Neural cell (in vitro differentiated cells): Measurements from ENCODE around the gene PRKG1. TPM values are rescaled to one million over a fixed set of nuclear protein-coding genes. Genes with fewer than 3 reads are reported as not detected.

Experiments
- H2AFZ ChIP-seq: fragments of 200-600, 300-800 bp; sonication (generic), shearing (Covaris generic); 2 replicates; pipeline ENCODE4 v1.6.0; 2014; ENCODE audit warnings: low read depth, mild to moderate bottlenecking, antibody characterized with exemption, low read length, moderate library complexity
- H3F3A ChIP-seq: fragments of 200-600 bp; shearing (Covaris generic); 2 replicates; pipeline ENCODE4 v1.6.1; 2016; ENCODE audit warnings: mild to moderate bottlenecking, moderate library complexity, mixed read lengths, antibody characterized with exemption, low read length; ENCODE audit not compliant: insufficient read depth, poor library complexity, severe bottlenecking
- H3K27ac ChIP-seq: fragments of 200-600, 300-800 bp; sonication (generic), shearing (Covaris generic); 2 replicates; pipeline ENCODE4 v1.5.1; 2014; ENCODE audit warnings: mild to moderate bottlenecking, low read length, moderate library complexity
- H3K27me3 ChIP-seq: fragments of 300-800, 200-600 bp; sonication (generic), shearing (Covaris generic); 2 replicates; pipeline ENCODE4 v1.6.0; 2014; ENCODE audit warnings: mild to moderate bottlenecking, low read depth, low read length, moderate library complexity; ENCODE audit not compliant: insufficient read depth
- H3K36me3 ChIP-seq: fragments of 300-800, 200-600 bp; sonication (generic), shearing (Covaris generic); 2 replicates; pipeline ENCODE4 v1.5.1; 2014; ENCODE audit warnings: mild to moderate bottlenecking, antibody characterized with exemption, low read length, moderate library complexity; ENCODE audit not compliant: insufficient read depth
- H3K4me2 ChIP-seq: fragments of 300-800, 200-600 bp; sonication (generic), shearing (Covaris generic); 2 replicates; pipeline ENCODE4 v1.6.0; 2014; ENCODE audit warnings: mild to moderate bottlenecking, low read length
- H3K4me3 ChIP-seq: fragments of 300-800, 200-600 bp; sonication (generic), shearing (Covaris generic); 2 replicates; pipeline ENCODE4 v1.5.1; 2014; ENCODE audit warnings: mild to moderate bottlenecking, low read length, moderate library complexity
- H3K79me2 ChIP-seq: fragments of 200-600 bp; shearing (Covaris generic); replicated peaks from 2 replicates; pipeline ENCODE4 v1.6.0; 2014; ENCODE audit warnings: mild to moderate bottlenecking, low read length, moderate library complexity; ENCODE audit not compliant: insufficient read depth
- H3K9ac ChIP-seq: fragments of 300-800, 200-600 bp; sonication (generic), shearing (Covaris generic); 2 replicates; pipeline ENCODE4 v1.6.1; 2016; ENCODE audit warnings: mild to moderate bottlenecking, low read length, mixed read lengths
- H3K9me2 ChIP-seq: fragments of 200-600 bp; shearing (Covaris generic); 2 replicates; pipeline ENCODE4 v1.6.1; 2016; ENCODE audit warnings: mild to moderate bottlenecking, low read length, mixed read lengths; ENCODE audit not compliant: insufficient read depth
- H3K9me3 ChIP-seq: fragments of 200-600, 300-800 bp; sonication (generic), shearing (Covaris generic); 2 replicates; pipeline ENCODE4 v1.6.1; 2016; ENCODE audit warnings: mild to moderate bottlenecking, mixed run types, low read length, moderate library complexity, mixed read lengths
- H4K20me1 ChIP-seq: fragments of 200-600 bp; shearing (Covaris generic); 2 replicates; pipeline ENCODE4 v1.6.1; 2016; ENCODE audit warnings: mild to moderate bottlenecking, mixed run types; ENCODE audit not compliant: insufficient read depth
- EP300 ChIP-seq: fragments of 450-650 bp; conservative IDR thresholded peaks from 2 replicates; pipeline ENCODE4 v1.6.1; 2014; ENCODE audit warnings: antibody characterized with exemption, mild to moderate bottlenecking, moderate library complexity; ENCODE audit not compliant: poor library complexity, severe bottlenecking
- EZH2 ChIP-seq: fragments of 200-600, 300-800 bp; shearing (Covaris generic), sonication (generic); IDR thresholded peaks from 2 replicates; pipeline ENCODE4 v1.6.1; 2014; ENCODE audit warnings: antibody characterized with exemption, low read length, borderline replicate concordance, mild to moderate bottlenecking; ENCODE audit not compliant: insufficient read depth, poor library complexity, severe bottlenecking
- MXI1 ChIP-seq: fragments of 450-650 bp; conservative IDR thresholded peaks from 2 replicates; pipeline ENCODE4 v1.6.1; 2014; ENCODE audit warnings: antibody characterized with exemption, mild to moderate bottlenecking; ENCODE audit not compliant: poor library complexity, severe bottlenecking
- POLR2AphosphoS5 ChIP-seq: IDR thresholded peaks from 2 replicates; pipeline ENCODE4 v1.6.1; 2012
- RAD21 ChIP-seq: fragments of 450-650 bp; conservative IDR thresholded peaks from 2 replicates; pipeline ENCODE4 v1.6.1; 2014; ENCODE audit warnings: antibody characterized with exemption, mild to moderate bottlenecking, moderate library complexity
- REST ChIP-seq: IDR thresholded peaks from 2 replicates; pipeline ENCODE4 v1.6.1; 2012; ENCODE audit warnings: borderline replicate concordance
- SMC3 ChIP-seq: fragments of 450-650 bp; conservative IDR thresholded peaks from 2 replicates; pipeline ENCODE4 v1.6.1; 2014; ENCODE audit warnings: antibody characterized with exemption, mild to moderate bottlenecking, moderate library complexity; ENCODE audit not compliant: poor library complexity
- TAF1 ChIP-seq: IDR thresholded peaks from 2 replicates; pipeline ENCODE4 v1.6.1; 2012; ENCODE audit warnings: low read depth
- polyA plus RNA-seq: library from polyadenylated mRNA; depleted of rRNA; stranded (reverse); fragments of >200 nt; gene quantifications from 2 replicates; pipeline ENCODE4 v1.2.3, GENCODE V29; 2014
- TF ChIP-seq, protein P1 (sequence below): fragments of 450-650 bp; IDR thresholded peaks from 2 replicates; pipeline ENCODE4 v1.5.1; 2014; ENCODE audit warnings: antibody characterized with exemption, mild to moderate bottlenecking, moderate library complexity; ENCODE audit not compliant: poor library complexity, severe bottlenecking

PRKG1 gene
- polyA plus RNA-seq, 1 donor from 2014 or later = 2.2 TPM

GRCh38 chr10:51879238-51879637, 805.0 kb downstream of the PRKG1 start:
- no peaks in the 10 kb centered on the region for H3K9me2 ChIP-seq
- H3K9ac ChIP-seq = no peak overlapping the region
- no peak overlapping the region for H2AFZ ChIP-seq
- no peaks in the 10 kb centered on the region for H3K36me3 ChIP-seq
- H3K4me3 ChIP-seq = no peak overlapping the region
- H3K27ac ChIP-seq = no peak overlapping the region
- no peaks in the 10 kb centered on the region for H4K20me1 ChIP-seq
- H3K27me3 ChIP-seq = no peaks in the 10 kb centered on the region
- peaks cover 5% of the 10 kb centered on the region for H3F3A ChIP-seq
- H3K79me2 ChIP-seq = no peaks in the 10 kb centered on the region
- H3K9me3 ChIP-seq = no peaks in the 10 kb centered on the region
- TF ChIP-seq TAF1 (no peak), POLR2AphosphoS5 (no peak), REST (no peak), MXI1 (no peak), SMC3 (no peak), EZH2 (no peak), EP300 (no peak), RAD21 (no peak)
- TF ChIP-seq, protein P1, sequence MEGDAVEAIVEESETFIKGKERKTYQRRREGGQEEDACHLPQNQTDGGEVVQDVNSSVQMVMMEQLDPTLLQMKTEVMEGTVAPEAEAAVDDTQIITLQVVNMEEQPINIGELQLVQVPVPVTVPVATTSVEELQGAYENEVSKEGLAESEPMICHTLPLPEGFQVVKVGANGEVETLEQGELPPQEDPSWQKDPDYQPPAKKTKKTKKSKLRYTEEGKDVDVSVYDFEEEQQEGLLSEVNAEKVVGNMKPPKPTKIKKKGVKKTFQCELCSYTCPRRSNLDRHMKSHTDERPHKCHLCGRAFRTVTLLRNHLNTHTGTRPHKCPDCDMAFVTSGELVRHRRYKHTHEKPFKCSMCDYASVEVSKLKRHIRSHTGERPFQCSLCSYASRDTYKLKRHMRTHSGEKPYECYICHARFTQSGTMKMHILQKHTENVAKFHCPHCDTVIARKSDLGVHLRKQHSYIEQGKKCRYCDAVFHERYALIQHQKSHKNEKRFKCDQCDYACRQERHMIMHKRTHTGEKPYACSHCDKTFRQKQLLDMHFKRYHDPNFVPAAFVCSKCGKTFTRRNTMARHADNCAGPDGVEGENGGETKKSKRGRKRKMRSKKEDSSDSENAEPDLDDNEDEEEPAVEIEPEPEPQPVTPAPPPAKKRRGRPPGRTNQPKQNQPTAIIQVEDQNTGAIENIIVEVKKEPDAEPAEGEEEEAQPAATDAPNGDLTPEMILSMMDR = no peak
- H3K4me2 ChIP-seq = no peak overlapping the region

DNA sequence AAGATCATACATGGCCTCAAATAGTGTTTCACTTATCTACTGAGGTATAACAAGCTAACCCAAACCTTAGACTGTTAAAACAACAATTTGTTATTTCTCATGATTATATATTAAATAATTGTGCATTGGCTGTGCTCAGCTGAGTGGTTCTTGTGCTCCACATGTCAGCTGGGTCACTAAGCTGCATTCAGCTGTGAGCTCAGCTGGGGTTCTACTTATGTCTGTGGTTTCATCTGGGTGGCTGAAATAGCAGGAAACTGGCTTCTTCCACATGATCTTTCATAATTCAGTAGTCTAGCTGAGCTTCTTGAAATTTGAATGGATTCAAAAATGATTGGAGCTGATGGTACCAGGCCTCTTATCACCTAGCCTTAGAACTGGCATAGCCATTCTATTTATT, 806.9 kb downstream of the PRKG1 start:
- Histone ChIP-seq H3K9ac (no peak overlapping the region), H3K27ac (no peak overlapping the region), H2AFZ (no peak overlapping the region), H3K9me3 (no peaks in the 10 kb centered on the region), H3K27me3 (no peaks in the 10 kb centered on the region), H3K79me2 (no peaks in the 10 kb centered on the region), H3K4me3 (no peak overlapping the region), H3F3A (peaks cover 5% of the 10 kb centered on the region), H3K36me3 (no peaks in the 10 kb centered on the region), H3K9me2 (no peaks in the 10 kb centered on the region), H3K4me2 (no peak overlapping the region), H4K20me1 (no peaks in the 10 kb centered on the region)
- TF ChIP-seq REST = no peak
- no peak for TF ChIP-seq POLR2AphosphoS5
- no peak for TF ChIP-seq RAD21
- TF ChIP-seq, protein P1 = no peak
- TF ChIP-seq SMC3 = no peak
- no peak for TF ChIP-seq EP300
- no peak for TF ChIP-seq EZH2
